HG02938 (cell line): ENCODE data around the gene FHIT.

Source experiments
- ATAC-seq: cut with Tn5 transposase; IDR thresholded peaks from one replicate; pipeline ENCODE4 v1.9.1; 2021; ENCODE audit warnings: mild to moderate bottlenecking, moderate library complexity; ENCODE audit not compliant: unreplicated experiment

The FHIT gene

GRCh38 chr3:60263191-60263590 lies 988.1 kb downstream of the FHIT start:
- ATAC-seq: no peak

- ATAC-seq: no peak
Measured at GRCh38 chr3:60262546-60262945, 988.7 kb downstream of the FHIT start.

DNA sequence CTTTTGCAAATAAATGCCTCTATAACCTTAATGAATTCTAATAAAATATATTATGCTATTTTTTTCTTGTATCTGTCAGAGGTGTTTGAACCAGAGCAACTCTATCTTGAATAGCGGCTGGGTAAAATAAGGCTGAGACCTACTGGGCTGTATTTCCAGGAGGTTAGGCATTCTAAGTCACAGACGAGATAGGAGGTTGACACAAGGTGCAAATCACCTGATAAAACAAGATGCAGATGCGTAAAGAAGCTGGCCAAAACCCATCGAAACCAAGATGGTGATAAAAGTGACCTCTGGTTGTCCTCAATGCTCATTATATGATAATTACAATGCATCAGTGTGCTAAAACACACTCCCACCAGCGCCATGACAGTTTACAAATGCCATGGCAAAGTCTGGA lies 990.7 kb downstream of the FHIT start:
- ATAC-seq: no peak

DNA sequence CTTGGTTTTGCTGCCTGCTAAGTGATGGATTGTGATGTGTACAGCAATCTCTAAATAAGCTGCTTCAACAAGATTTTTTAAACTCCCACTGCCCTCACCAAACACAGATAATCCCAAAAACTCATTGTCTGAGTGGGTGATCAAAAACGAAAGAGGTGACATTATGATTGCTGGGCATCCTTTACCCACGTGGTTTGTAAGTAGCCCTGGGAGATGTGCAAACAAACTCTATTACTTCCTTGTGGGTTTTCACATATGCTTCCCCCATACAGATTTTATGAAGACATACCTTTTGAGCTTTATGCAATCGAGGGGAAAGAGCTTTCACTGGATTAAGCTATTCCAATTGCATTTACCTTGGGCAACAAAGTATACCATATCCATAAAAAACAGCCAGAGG lies 1000.4 kb downstream of the FHIT start:
- no peak for ATAC-seq

- ATAC-seq: no peak
Measured at GRCh38 chr3:60250206-60250605, 1001.0 kb downstream of the FHIT start.

DNA sequence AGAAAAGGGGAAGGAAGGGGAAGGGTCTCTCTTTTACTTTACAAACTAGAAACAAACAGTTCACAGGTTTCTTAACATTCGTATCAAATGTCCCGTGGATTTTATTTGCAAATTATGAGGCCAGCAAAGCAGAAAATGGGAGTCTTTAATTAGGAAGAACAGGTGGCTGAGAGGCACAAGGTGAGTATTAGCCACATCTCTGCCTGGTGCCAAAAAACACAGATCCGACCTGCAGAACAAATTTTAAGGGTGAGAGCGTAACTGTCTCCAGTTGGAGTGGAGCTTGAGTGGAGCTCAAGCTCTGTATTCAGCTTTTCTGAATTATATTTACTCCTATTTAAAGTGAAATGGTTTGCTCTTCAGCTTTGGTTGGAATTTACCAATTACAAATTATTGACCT lies 1004.9 kb downstream of the FHIT start:
- ATAC-seq: no peak

DNA sequence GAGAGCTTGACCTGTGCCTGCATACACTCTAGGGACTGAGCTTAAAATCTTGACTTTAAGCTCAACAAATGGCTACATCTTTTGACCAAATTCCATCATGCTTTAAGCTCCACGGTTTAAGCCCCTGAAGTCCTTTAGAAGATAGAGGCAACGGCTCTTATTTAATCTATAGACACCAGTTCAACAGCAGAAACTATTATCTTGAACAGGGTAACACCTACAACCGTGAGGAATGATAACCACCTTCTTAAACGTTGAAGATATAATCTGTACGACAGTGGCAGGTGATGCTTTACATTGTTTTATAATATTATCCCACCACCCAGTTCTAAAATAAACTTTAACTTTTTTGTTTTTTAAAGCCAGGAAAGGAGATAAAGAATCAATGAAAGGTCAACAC lies 1007.8 kb downstream of the FHIT start:
- no peak for ATAC-seq

- no peak for ATAC-seq
Measured at GRCh38 chr3:60240492-60240891, 1010.8 kb downstream of the FHIT start.

DNA sequence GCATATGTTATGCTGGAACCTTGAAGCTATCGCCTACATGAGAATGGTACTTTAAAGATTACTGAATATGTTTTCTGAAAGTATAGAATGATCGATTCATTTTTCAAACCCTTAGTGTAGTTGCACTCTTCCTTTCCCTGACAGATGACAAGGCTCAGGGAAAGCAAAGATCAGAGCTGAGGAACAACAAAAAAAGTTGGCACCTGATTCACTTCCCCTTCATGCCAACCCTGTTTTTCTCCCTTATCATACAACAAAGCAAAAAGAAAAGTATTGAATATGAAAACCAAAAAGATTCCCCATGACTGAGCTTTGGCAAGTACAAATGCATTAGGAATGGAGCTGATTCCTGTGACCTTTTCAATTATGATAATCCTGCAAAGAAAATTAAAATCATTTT lies 1012.7 kb downstream of the FHIT start:
- ATAC-seq: no peak

DNA sequence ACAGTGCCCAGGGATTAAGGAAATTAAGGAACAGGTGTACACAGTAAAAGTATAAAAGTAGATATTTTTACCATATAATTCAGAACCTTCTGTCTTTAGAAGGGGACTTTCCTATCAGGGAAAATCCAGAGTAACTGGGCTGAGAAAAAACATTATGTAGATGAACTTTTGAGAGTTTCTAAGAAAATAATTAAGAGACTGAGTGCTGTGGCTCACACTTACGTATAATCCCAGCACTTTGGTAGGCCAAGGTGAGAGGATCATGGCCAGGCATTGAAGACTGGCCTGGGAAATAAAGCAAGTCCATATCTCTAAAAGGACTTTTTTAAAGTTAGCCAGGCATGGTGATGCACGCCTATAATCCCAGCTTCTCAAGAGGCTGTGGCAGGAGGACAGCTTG lies 1021.8 kb downstream of the FHIT start:
- no peak for ATAC-seq

DNA sequence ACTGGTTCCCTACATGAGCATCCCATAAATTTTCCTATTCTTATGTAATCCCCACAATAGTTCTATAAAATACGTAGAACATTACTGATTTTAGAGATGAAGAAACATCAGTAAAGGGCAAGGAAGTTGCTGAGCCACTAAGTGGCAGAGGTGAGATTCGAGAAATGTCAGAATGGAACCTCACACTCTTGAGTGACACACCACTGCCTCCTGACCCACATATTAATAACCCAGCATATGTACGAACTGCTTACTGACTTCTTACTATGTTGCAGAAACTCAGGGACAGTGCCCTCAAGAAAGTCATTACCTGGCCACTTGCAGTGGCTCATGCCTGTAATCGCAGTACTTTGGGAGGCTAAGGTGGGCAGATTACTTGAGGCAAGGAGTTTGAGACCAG lies 1022.4 kb downstream of the FHIT start:
- no peak for ATAC-seq

GRCh38 chr3:60226912-60227311 lies 1024.3 kb downstream of the FHIT start:
- ATAC-seq: no peak

GRCh38 chr3:60225848-60226247 lies 1025.4 kb downstream of the FHIT start:
- no peak for ATAC-seq

- ATAC-seq: no peak
Measured at GRCh38 chr3:60220768-60221167, 1030.5 kb downstream of the FHIT start.

- no peak for ATAC-seq
Measured at GRCh38 chr3:60219501-60219900, 1031.8 kb downstream of the FHIT start.

DNA sequence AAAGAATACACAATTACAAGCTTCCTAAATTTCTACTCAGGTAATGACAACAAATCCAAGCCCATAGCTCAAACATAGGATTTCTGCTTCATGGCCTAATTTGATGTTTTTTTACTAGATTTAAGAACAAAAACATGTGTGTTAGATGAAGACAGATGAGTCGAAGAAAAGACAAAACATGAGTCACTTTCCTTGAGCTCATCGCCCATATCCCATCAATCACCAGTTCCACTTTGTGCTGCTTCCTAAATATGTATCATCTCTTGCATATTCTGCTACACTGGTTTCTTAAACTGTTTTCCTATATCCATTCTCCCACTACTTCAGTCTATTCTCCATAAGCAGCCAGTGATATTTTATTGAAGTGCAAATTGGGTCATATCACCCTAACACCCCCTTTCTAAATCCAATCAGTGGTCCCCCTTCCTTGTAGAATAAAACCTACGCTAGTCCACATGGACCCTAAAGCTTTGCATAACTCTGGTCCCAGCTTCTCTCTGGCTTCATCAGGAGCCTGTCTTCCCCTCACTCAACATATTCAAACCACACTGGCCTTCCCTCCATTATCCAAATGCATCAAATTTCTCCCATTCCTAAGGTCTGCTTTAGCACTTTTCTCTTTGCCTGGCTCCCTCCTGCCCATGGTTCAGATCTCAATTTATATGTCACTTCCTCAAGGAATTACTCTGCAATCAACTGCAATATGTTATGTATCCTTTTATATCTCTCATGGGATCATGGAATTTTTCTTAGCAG lies 1033.9 kb downstream of the FHIT start:
- ATAC-seq: no peak

- no peak for ATAC-seq
Measured at GRCh38 chr3:60216462-60217075, 1034.7 kb downstream of the FHIT start.

DNA sequence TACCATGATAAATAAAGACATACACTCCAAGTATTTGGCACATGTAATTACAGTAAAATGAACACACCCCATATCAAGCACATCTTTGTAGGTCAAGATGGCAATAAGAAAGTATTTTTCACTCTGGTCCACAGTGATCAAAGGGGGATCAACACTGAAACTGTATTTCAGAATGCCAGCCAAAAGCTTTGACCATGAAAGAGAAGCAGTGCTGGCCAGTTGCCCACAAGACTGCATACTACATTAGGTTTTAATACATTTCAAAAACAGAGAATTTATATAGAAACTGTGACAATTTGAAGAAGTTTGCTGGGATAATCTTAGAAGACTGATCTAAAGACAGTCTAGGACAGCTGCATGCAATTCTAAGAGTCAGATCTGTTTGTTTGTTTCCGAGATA lies 1035.3 kb downstream of the FHIT start:
- ATAC-seq: no peak

- no peak for ATAC-seq
Measured at GRCh38 chr3:60207905-60208304, 1043.3 kb downstream of the FHIT start.

- no peak for ATAC-seq
Measured at GRCh38 chr3:60206206-60206605, 1045.0 kb downstream of the FHIT start.

DNA sequence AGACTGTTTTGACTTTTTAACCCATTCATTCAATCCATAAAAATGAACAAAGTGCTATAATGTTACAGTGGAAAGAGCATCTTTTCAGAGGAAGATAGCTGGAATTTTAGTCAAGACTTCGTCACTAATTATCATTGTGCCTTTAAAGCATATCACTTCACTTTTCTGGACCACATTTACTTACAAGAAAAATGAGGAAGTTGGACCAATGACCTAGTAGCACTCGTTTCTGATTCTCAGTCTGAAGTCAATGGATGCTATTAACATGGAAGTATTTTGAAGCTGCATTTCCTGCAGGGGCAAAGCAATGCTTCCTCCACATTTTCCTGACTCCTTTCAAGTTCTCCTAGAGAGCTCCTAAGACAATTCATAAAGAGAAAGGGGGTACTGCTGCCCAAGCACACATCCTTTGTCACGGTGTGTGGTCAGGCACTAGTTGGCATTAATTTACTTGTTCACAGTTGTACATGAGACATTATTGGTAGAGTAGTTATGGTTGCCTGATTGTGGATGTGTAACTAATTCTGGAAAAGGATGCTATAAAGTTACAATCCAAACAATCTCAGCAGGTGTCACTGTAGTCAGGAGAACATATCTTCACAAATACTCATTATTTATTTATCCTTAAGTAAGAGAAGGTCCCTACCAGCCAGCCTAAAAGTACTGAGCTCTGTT lies 1049.1 kb downstream of the FHIT start:
- no peak for ATAC-seq

- ATAC-seq: no peak
Measured at GRCh38 chr3:60199306-60199705, 1051.9 kb downstream of the FHIT start.
